ENCODE results near the gene DNM1L. TPM values are rescaled to one million over a fixed set of nuclear protein-coding genes. Genes with fewer than 3 reads are reported as not detected.

DNM1L gene
- total and polyA plus RNA-seq, 2 donors (not counting 3 experiments of a cell fraction or from before 2014, with no cell fraction given) = 24.6 to 103 TPM

DNA sequence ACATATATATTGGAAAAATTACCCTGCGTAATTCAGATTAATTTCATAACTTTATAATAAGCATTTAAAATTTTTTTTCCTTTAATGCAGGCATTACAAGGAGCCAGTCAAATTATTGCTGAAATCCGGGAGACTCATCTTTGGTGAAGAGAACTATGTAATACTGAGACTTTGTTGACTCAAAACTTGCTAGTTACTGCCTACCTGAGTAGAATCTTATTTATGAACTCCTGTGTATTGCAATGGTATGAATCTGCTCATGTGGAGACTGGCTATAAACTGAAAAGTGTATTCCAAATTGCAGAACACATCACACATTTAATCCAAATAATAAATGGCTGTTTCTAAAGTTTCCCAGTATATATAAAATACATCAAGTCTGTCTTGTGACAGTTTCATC is 64.2 kb downstream of the DNM1L start:
- H3K9me3 ChIP-seq (replicated peaks; ENCODE audit: control insufficient read depth, insufficient read depth, low read length) = no peaks in the 10 kb centered on the region
- BruUV-seq (replicated peaks) = no TSS peak
- H3K4me2 ChIP-seq (ENCODE audit: insufficient read depth, low read length) = no peak overlapping the region
- TF ChIP-seq GATA2 (IDR thresholded peaks at IDR 0.05; ENCODE audit: insufficient read depth, insufficient read length, low read depth, low read length) = no peak
- TF ChIP-seq, protein P1, sequence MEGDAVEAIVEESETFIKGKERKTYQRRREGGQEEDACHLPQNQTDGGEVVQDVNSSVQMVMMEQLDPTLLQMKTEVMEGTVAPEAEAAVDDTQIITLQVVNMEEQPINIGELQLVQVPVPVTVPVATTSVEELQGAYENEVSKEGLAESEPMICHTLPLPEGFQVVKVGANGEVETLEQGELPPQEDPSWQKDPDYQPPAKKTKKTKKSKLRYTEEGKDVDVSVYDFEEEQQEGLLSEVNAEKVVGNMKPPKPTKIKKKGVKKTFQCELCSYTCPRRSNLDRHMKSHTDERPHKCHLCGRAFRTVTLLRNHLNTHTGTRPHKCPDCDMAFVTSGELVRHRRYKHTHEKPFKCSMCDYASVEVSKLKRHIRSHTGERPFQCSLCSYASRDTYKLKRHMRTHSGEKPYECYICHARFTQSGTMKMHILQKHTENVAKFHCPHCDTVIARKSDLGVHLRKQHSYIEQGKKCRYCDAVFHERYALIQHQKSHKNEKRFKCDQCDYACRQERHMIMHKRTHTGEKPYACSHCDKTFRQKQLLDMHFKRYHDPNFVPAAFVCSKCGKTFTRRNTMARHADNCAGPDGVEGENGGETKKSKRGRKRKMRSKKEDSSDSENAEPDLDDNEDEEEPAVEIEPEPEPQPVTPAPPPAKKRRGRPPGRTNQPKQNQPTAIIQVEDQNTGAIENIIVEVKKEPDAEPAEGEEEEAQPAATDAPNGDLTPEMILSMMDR (IDR thresholded peaks at IDR 0.05; ENCODE audit: extremely low read depth in 1 of 2, insufficient read depth in 1 of 2, low read depth in 1 of 2, low read length in 2 of 2) = no peak
- TF ChIP-seq, protein P2, sequence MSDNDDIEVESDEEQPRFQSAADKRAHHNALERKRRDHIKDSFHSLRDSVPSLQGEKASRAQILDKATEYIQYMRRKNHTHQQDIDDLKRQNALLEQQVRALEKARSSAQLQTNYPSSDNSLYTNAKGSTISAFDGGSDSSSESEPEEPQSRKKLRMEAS (IDR thresholded peaks at IDR 0.05; ENCODE audit: insufficient read depth, insufficient read length) = no peak
- H3K27me3 ChIP-seq (ENCODE audit: control insufficient read depth in 2 of 2, insufficient read depth in 2 of 2, low read length in 2 of 2) = no peaks in the 10 kb centered on the region
- peaks cover 19 to 35% of the 10 kb centered on the region in 2 experiments for H3K36me3 ChIP-seq (ENCODE audit: control insufficient read depth in 2 of 2, extremely low read depth in 1 of 2, insufficient read depth in 2 of 2, low read length in 2 of 2)
- H3K27ac ChIP-seq (ENCODE audit: insufficient read depth, low read depth, low read length) = no peak overlapping the region
- ChIA-PET CTCF (interaction anchor here (1.4 kb wide), 1 partner anchor 1090 kb away, joined by 3 read pairs; no protein-coding TSS in a partner anchor), POLR2A (no interaction called here)
- H4K20me1 ChIP-seq (replicated peaks; ENCODE audit: control insufficient read depth, extremely low read depth, insufficient read depth, low read length) = no peaks in the 10 kb centered on the region
- no peak overlapping the region for H3K4me3 ChIP-seq (replicated peaks in 1 of 3; ENCODE audit: insufficient read depth in 1 of 3, low read depth in 1 of 3, low read length in 3 of 3)
- H3K4me1 ChIP-seq (ENCODE audit: control insufficient read depth, extremely low read depth, insufficient read depth, low read length) = no peaks in the 10 kb centered on the region
- H3K9me1 ChIP-seq (replicated peaks; ENCODE audit: control insufficient read depth, extremely low read depth, insufficient read depth, low read length) = no peaks in the 10 kb centered on the region
- H3K79me2 ChIP-seq (ENCODE audit: control insufficient read depth, insufficient read depth, low read length) = peaks cover 2% of the 10 kb centered on the region
- H3K9ac ChIP-seq (replicated peaks; ENCODE audit: extremely low read depth, insufficient read depth, low read length) = no peak overlapping the region
- no peak for FAIRE-seq
- DNase-seq (ENCODE audit: low read depth, low spot score) = no peak
- intact Hi-C loops (cut with micrococcal nuclease) = no loop called here
- dilution Hi-C loops (cut with MboI; ENCODE audit: extremely low pct_ligation_motif_present, low sequenced_read_pairs) = no loop called here
- no peak overlapping the region for H2AFZ ChIP-seq (ENCODE audit: low read depth, low read length)

GRCh38 chr12:32753605-32754004 is 74.5 kb downstream of the DNM1L start:
- POLR2A ChIA-PET = no interaction called here
- H3K27me3 ChIP-seq (ENCODE audit: control insufficient read depth in 2 of 2, insufficient read depth in 2 of 2, low read length in 2 of 2) = no peaks in the 10 kb centered on the region
- no TSS peak for BruUV-seq (replicated peaks)
- no peak overlapping the region for H3K9ac ChIP-seq (replicated peaks; ENCODE audit: extremely low read depth, insufficient read depth, low read length)
- peaks cover 13% of the 10 kb centered on the region for H3K4me1 ChIP-seq (ENCODE audit: control insufficient read depth, extremely low read depth, insufficient read depth, low read length)
- H3K4me2 ChIP-seq (ENCODE audit: insufficient read depth, low read length) = peak overlapping the region; percentile 97
- FAIRE-seq (no peak), DNase-seq (ENCODE audit: low read depth, low spot score) (no peak)
- CTCF ChIA-PET = no interaction called here
- no peaks in the 10 kb centered on the region for H3K9me3 ChIP-seq (replicated peaks; ENCODE audit: control insufficient read depth, insufficient read depth, low read length)
- no peaks in the 10 kb centered on the region for H4K20me1 ChIP-seq (replicated peaks; ENCODE audit: control insufficient read depth, extremely low read depth, insufficient read depth, low read length)
- no peak for TF ChIP-seq MYC (IDR thresholded peaks at IDR 0.05; ENCODE audit: low read depth, low read length)
- no peak for TF ChIP-seq POLR2A (IDR thresholded peaks at IDR 0.05; ENCODE audit: low read depth, low read length)
- TF ChIP-seq, protein P2 (IDR thresholded peaks at IDR 0.05; ENCODE audit: insufficient read depth, insufficient read length) = no peak
- TF ChIP-seq JUN (IDR thresholded peaks at IDR 0.05; ENCODE audit: borderline replicate concordance, insufficient read depth, insufficient read length, low read depth) = no peak
- TF ChIP-seq, protein P1 (IDR thresholded peaks at IDR 0.05; ENCODE audit: extremely low read depth in 1 of 2, insufficient read depth in 1 of 2, low read depth in 1 of 2, low read length in 2 of 2) = no peak
- TF ChIP-seq POLR2AphosphoS5 (IDR thresholded peaks at IDR 0.05; ENCODE audit: insufficient read depth, low read depth, low read length) = no peak
- TF ChIP-seq FOS (IDR thresholded peaks at IDR 0.05; ENCODE audit: borderline replicate concordance, insufficient read depth, low read length) = no peak
- no peak for TF ChIP-seq GATA2 (IDR thresholded peaks at IDR 0.05; ENCODE audit: insufficient read depth, insufficient read length, low read depth, low read length)
- TF ChIP-seq EZH2 (IDR thresholded peaks at IDR 0.05; ENCODE audit: borderline replicate concordance, low read depth, low read length, severe bottlenecking) = no peak
- peak overlapping the region; percentile 91 for H3K27ac ChIP-seq (ENCODE audit: insufficient read depth, low read depth, low read length)
- H2AFZ ChIP-seq (ENCODE audit: low read depth, low read length) = no peak overlapping the region
- intact Hi-C loops (cut with micrococcal nuclease) (loop anchor here (2.0 kb wide), 1 partner anchor 73 kb away; no protein-coding TSS in a partner anchor), dilution Hi-C loops (cut with MboI; ENCODE audit: extremely low pct_ligation_motif_present, low sequenced_read_pairs) (no loop called here)
- peaks cover 8 to 15% of the 10 kb centered on the region in 2 experiments for H3K36me3 ChIP-seq (ENCODE audit: control insufficient read depth in 2 of 2, extremely low read depth in 1 of 2, insufficient read depth in 2 of 2, low read length in 2 of 2)
- H3K9me1 ChIP-seq (replicated peaks; ENCODE audit: control insufficient read depth, extremely low read depth, insufficient read depth, low read length) = no peaks in the 10 kb centered on the region
- peaks cover 24% of the 10 kb centered on the region for H3K79me2 ChIP-seq (ENCODE audit: control insufficient read depth, insufficient read depth, low read length)
- peak overlapping the region in 1 of 3 experiments; percentile 90 for H3K4me3 ChIP-seq (replicated peaks in 1 of 3; ENCODE audit: insufficient read depth in 1 of 3, low read depth in 1 of 3, low read length in 3 of 3)

All from endothelial cell of umbilical vein (primary cell).